Bone marrow (tissue), 2 donors: Measurements from ENCODE around the gene KRT4.

Experiments
- DNase-seq, 2 donors: peaks; one replicate each; lab custom pipeline; 2025; lab: John Stamatoyannopoulos, UW

The KRT4 gene

GRCh38 chr12:52821826-52822660 is 8.1 kb upstream of the KRT4 start:
- no peak for DNase-seq

GRCh38 chr12:52821071-52821730 is 7.3 kb upstream of the KRT4 start:
- DNase-seq = no peak

GRCh38 chr12:52820521-52820920 is 6.6 kb upstream of the KRT4 start:
- no peak for DNase-seq

GRCh38 chr12:52819731-52820510 is 6.0 kb upstream of the KRT4 start:
- no peak for DNase-seq

GRCh38 chr12:52818887-52819420 is 5.0 kb upstream of the KRT4 start:
- no peak for DNase-seq

- DNase-seq = no peak
These were observed 4.5 kb upstream of the KRT4 start for GRCh38 chr12:52818388-52818787.

- DNase-seq = no peak
These were observed 3.9 kb upstream of the KRT4 start for GRCh38 chr12:52817699-52818238.

- DNase-seq = no peak
These were observed 3.2 kb upstream of the KRT4 start for GRCh38 chr12:52817003-52817698.

GRCh38 chr12:52815676-52816588 is 2.0 kb upstream of the KRT4 start:
- no peak for DNase-seq

- no peak for DNase-seq
These were observed 1.2 kb upstream of the KRT4 start for GRCh38 chr12:52815161-52815560.

- no peak for DNase-seq
These were observed 817 bp upstream of the KRT4 start for GRCh38 chr12:52814710-52815155.

GRCh38 chr12:52813203-52813819 is 605 bp downstream of the KRT4 start:
- DNase-seq = no peak

- no peak for DNase-seq
These were observed 1.2 kb downstream of the KRT4 start for GRCh38 chr12:52812749-52813148.

GRCh38 chr12:52812073-52812400 is 1.9 kb downstream of the KRT4 start:
- no peak for DNase-seq

- no peak for DNase-seq
These were observed 2.5 kb downstream of the KRT4 start for GRCh38 chr12:52811191-52812072.

- no peak for DNase-seq
These were observed 3.4 kb downstream of the KRT4 start for GRCh38 chr12:52810554-52810953.

GRCh38 chr12:52809166-52809565 is 4.8 kb downstream of the KRT4 start:
- no peak for DNase-seq

GRCh38 chr12:52808573-52809160 is 5.2 kb downstream of the KRT4 start:
- no peak for DNase-seq
